ENCODE results near the gene ASTN2.

Gene ASTN2

GRCh38 chr9:116978155-116978554 lies 436.7 kb downstream of the ASTN2 start:
- H2AFZ ChIP-seq (ENCODE audit: low read length) = no peak overlapping the region
- H3K4me2 ChIP-seq (ENCODE audit: low read depth, low read length) = no peak overlapping the region
- TF ChIP-seq EZH2phosphoT487 (IDR thresholded peaks at IDR 0.05; ENCODE audit: low read length) = no peak
- no peak for TF ChIP-seq CTCF (IDR thresholded peaks at IDR 0.05; ENCODE audit: low read length)
- no peak for TF ChIP-seq EZH2 (optimal IDR thresholded peaks at IDR 0.05; ENCODE audit: low read depth, low read length)
- no peaks in the 10 kb centered on the region for H3K36me3 ChIP-seq (replicated peaks; ENCODE audit: insufficient read depth, low read length)
- H3K27me3 ChIP-seq (replicated peaks; ENCODE audit: insufficient read depth, low read length) = no peaks in the 10 kb centered on the region
- DNase-seq = no peak
- H3K79me2 ChIP-seq (ENCODE audit: low read length) = no peaks in the 10 kb centered on the region
- no peaks in the 10 kb centered on the region for H3K9me2 ChIP-seq (replicated peaks; ENCODE audit: insufficient read depth, low read length)
- no peaks in the 10 kb centered on the region for H3K9me3 ChIP-seq (replicated peaks; ENCODE audit: insufficient read depth, low read length)
- no peak overlapping the region for H3K27ac ChIP-seq (ENCODE audit: low read length)
- no peaks in the 10 kb centered on the region for H4K20me1 ChIP-seq (ENCODE audit: insufficient read depth, low read length)
- H3K4me1 ChIP-seq (ENCODE audit: low read length) = no peaks in the 10 kb centered on the region
- H3K9ac ChIP-seq (ENCODE audit: low read length) = no peak overlapping the region
- no peak overlapping the region for H3K4me3 ChIP-seq (ENCODE audit: low read length)
- H3F3A ChIP-seq (ENCODE audit: insufficient read depth, low read length) = no peaks in the 10 kb centered on the region

- Histone ChIP-seq H3K9me3 (replicated peaks; ENCODE audit: insufficient read depth, low read length) (no peaks in the 10 kb centered on the region), H3K27me3 (replicated peaks; ENCODE audit: insufficient read depth, low read length) (no peaks in the 10 kb centered on the region), H3K27ac (ENCODE audit: low read length) (no peak overlapping the region), H3K4me2 (ENCODE audit: low read depth, low read length) (no peak overlapping the region), H2AFZ (ENCODE audit: low read length) (no peak overlapping the region), H3F3A (ENCODE audit: insufficient read depth, low read length) (no peaks in the 10 kb centered on the region), H3K79me2 (ENCODE audit: low read length) (no peaks in the 10 kb centered on the region), H3K9ac (ENCODE audit: low read length) (no peak overlapping the region), H3K4me1 (ENCODE audit: low read length) (no peaks in the 10 kb centered on the region), H3K9me2 (replicated peaks; ENCODE audit: insufficient read depth, low read length) (no peaks in the 10 kb centered on the region), H4K20me1 (ENCODE audit: insufficient read depth, low read length) (no peaks in the 10 kb centered on the region), H3K36me3 (replicated peaks; ENCODE audit: insufficient read depth, low read length) (no peaks in the 10 kb centered on the region), H3K4me3 (ENCODE audit: low read length) (no peak overlapping the region)
- DNase-seq = no peak
- no peak for TF ChIP-seq EZH2 (optimal IDR thresholded peaks at IDR 0.05; ENCODE audit: low read depth, low read length)
- no peak for TF ChIP-seq EZH2phosphoT487 (IDR thresholded peaks at IDR 0.05; ENCODE audit: low read length)
- no peak for TF ChIP-seq CTCF (IDR thresholded peaks at IDR 0.05; ENCODE audit: low read length)
These were observed 439.7 kb downstream of the ASTN2 start for GRCh38 chr9:116975126-116975525.

GRCh38 chr9:116966199-116966598 lies 448.7 kb downstream of the ASTN2 start:
- no peaks in the 10 kb centered on the region for H4K20me1 ChIP-seq (ENCODE audit: insufficient read depth, low read length)
- no peaks in the 10 kb centered on the region for H3K9me2 ChIP-seq (replicated peaks; ENCODE audit: insufficient read depth, low read length)
- TF ChIP-seq CTCF (IDR thresholded peaks at IDR 0.05; ENCODE audit: low read length) = no peak
- no peak for TF ChIP-seq EZH2 (optimal IDR thresholded peaks at IDR 0.05; ENCODE audit: low read depth, low read length)
- TF ChIP-seq EZH2phosphoT487 (IDR thresholded peaks at IDR 0.05; ENCODE audit: low read length) = no peak
- H3K27me3 ChIP-seq (replicated peaks; ENCODE audit: insufficient read depth, low read length) = no peaks in the 10 kb centered on the region
- no peak overlapping the region for H3K27ac ChIP-seq (ENCODE audit: low read length)
- H3F3A ChIP-seq (ENCODE audit: insufficient read depth, low read length) = no peaks in the 10 kb centered on the region
- DNase-seq = no peak
- no peaks in the 10 kb centered on the region for H3K9me3 ChIP-seq (replicated peaks; ENCODE audit: insufficient read depth, low read length)
- no peak overlapping the region for H3K9ac ChIP-seq (ENCODE audit: low read length)
- H3K79me2 ChIP-seq (ENCODE audit: low read length) = no peaks in the 10 kb centered on the region
- no peaks in the 10 kb centered on the region for H3K4me1 ChIP-seq (ENCODE audit: low read length)
- no peak overlapping the region for H3K4me3 ChIP-seq (ENCODE audit: low read length)
- H3K36me3 ChIP-seq (replicated peaks; ENCODE audit: insufficient read depth, low read length) = no peaks in the 10 kb centered on the region
- H3K4me2 ChIP-seq (ENCODE audit: low read depth, low read length) = no peak overlapping the region
- no peak overlapping the region for H2AFZ ChIP-seq (ENCODE audit: low read length)

Data from MM.1S (cell line).